Effector memory CD4-positive, alpha-beta T cell (primary cell): ENCODE results near the gene OTOGL.

Source experiments
- DNase-seq, 3 donors: peaks; one replicate each; pipeline ENCODE4 v3.0.0-alpha.2; 2020
- H3K27ac ChIP-seq: 2 replicates; pipeline ENCODE4 v1.7.0; 2013; ENCODE audit warnings: mild to moderate bottlenecking, low read length, moderate library complexity; ENCODE audit not compliant: insufficient read depth, poor library complexity, severe bottlenecking
- H3K27me3 ChIP-seq: replicated peaks from 2 replicates; pipeline ENCODE4 v1.7.0; 2013; ENCODE audit warnings: mild to moderate bottlenecking, low read length; ENCODE audit not compliant: insufficient read depth, control insufficient read depth, poor library complexity, severe bottlenecking
- H3K36me3 ChIP-seq: 2 replicates; pipeline ENCODE4 v1.7.0; 2013; ENCODE audit warnings: mild to moderate bottlenecking, low read length, moderate library complexity; ENCODE audit not compliant: control insufficient read depth, insufficient read depth
- H3K4me1 ChIP-seq: 2 replicates; pipeline ENCODE4 v1.7.0; 2013; ENCODE audit warnings: low read length, mild to moderate bottlenecking; ENCODE audit not compliant: control insufficient read depth, insufficient read depth, poor library complexity, severe bottlenecking
- H3K4me3 ChIP-seq: 2 replicates; pipeline ENCODE4 v1.7.0; 2013; ENCODE audit warnings: low read length, low read depth, mild to moderate bottlenecking; ENCODE audit not compliant: insufficient read depth, poor library complexity, severe bottlenecking
- H3K9me3 ChIP-seq: 2 replicates; pipeline ENCODE4 v1.7.0; 2013; ENCODE audit warnings: mild to moderate bottlenecking, low read length, moderate library complexity; ENCODE audit not compliant: control insufficient read depth

The OTOGL gene

DNA sequence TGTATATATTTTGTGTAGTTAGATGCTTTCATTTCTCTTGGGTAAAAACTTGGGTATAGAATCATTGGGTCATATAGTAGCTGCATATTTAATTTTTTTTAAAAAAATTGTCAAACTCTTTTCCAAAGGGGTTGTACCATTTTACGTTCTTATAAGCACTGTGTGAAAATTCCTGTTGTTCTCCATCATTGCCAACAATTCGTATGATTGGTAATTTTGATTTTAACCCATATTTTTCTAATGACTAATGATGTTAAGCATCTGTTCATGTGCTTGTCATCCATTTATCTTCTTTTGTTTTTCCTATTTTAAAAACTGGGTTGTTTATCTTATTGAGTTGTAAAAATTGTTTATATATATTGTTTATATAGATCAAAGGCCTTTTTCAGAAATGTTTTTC is 77.4 kb downstream of the OTOGL start:
- H3K9me3 ChIP-seq, result no peaks in the 10 kb centered on the region
- no peaks in the 10 kb centered on the region for H3K27me3 ChIP-seq
- no peak overlapping the region for H3K27ac ChIP-seq
- H3K36me3 ChIP-seq, result no peaks in the 10 kb centered on the region
- H3K4me3 ChIP-seq, result no peak overlapping the region
- DNase-seq, result no peak
- H3K4me1 ChIP-seq, result no peaks in the 10 kb centered on the region

DNA sequence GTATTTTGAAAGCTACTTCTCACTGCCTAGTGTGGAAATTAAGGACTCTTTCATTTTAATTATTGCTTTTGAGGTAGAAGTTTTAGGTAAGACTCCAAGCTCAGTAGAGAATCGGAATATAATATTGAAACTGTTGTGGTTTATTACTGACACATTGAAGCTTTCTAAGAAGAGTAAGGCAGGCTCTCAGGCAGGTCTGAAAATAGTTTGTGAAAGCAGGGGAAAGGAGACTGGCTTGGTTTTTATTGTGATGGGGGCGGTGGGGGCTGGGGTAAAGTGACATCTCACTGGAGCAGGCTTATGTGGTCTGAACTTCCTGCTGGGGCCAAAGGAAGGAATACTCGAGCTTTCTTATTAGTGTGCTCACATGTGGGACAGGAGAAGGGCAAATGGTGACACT is 79.5 kb downstream of the OTOGL start:
- Histone ChIP-seq H3K27ac (no peak overlapping the region), H3K27me3 (no peaks in the 10 kb centered on the region), H3K4me1 (no peaks in the 10 kb centered on the region), H3K4me3 (no peak overlapping the region), H3K36me3 (no peaks in the 10 kb centered on the region), H3K9me3 (no peaks in the 10 kb centered on the region)
- no peak for DNase-seq

DNA sequence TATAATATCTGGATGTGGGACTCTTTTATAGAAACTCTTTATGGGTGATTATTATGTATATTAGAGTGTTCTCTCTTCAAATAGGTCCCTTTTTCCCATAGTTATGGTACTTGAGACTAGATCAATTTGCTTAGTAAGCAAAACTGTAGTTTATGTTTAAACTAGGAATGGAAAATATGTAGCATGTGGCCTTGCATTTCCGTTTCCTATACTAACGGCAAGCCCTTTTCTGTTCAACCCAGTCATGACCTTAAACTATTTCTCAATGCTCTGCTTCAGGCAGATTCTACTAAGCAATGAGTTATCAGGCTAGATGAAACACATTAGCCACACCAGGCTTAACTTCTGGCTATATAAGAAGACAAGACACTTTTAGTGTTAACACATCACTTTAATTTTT is 84.6 kb downstream of the OTOGL start:
- no peak overlapping the region for H3K27ac ChIP-seq
- H3K9me3 ChIP-seq, result no peaks in the 10 kb centered on the region
- H3K4me3 ChIP-seq, result no peak overlapping the region
- no peaks in the 10 kb centered on the region for H3K27me3 ChIP-seq
- no peak for DNase-seq
- H3K4me1 ChIP-seq, result no peaks in the 10 kb centered on the region
- no peaks in the 10 kb centered on the region for H3K36me3 ChIP-seq

DNA sequence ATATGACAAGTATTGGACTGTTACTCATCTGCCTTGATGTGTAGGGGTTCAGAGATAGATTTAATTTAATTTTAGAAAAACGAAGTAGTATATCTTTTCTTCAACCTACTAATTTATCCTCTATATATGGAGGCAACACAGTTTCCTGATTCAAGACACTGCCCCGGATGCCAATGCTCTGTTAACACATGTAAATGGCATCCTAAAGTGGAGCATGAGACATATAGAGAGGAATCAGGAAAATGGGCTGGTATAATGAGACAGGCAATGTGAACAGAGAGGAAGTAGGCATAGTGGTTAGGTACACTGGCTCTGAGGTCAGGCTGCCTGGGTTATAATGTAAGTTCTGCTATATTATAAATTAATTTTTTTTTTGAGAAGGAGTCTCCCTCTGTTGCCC is 85.6 kb downstream of the OTOGL start:
- H3K36me3 ChIP-seq, result no peaks in the 10 kb centered on the region
- no peak overlapping the region for H3K4me3 ChIP-seq
- no peak for DNase-seq
- H3K27me3 ChIP-seq, result no peaks in the 10 kb centered on the region
- H3K9me3 ChIP-seq, result no peaks in the 10 kb centered on the region
- no peaks in the 10 kb centered on the region for H3K4me1 ChIP-seq
- H3K27ac ChIP-seq, result no peak overlapping the region

DNA sequence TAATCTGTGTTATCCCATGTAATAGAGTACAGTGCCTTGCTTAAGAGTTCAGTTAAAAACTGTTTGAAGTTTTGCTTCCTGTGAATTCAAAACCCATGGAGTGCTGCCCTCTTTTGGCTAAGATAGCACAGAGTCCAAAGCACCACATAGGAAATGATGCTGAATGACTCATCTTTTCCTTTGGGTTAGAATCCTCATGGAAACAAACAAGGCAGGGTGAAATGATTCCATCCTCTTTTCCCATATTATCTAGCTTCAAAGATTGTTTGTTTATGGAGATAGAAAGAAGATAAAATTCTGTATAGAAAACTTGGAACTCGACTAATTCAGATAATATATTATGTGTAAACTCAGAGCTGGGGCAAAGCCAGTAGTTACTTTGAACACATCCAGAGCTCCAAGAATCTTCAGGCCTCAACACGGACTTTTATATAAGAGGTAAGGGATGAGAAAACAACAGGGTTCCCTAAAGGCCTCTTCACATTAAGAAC is 87.4 kb downstream of the OTOGL start:
- Histone ChIP-seq H3K27ac (no peak overlapping the region), H3K4me3 (no peak overlapping the region)
- no peak for DNase-seq

DNA sequence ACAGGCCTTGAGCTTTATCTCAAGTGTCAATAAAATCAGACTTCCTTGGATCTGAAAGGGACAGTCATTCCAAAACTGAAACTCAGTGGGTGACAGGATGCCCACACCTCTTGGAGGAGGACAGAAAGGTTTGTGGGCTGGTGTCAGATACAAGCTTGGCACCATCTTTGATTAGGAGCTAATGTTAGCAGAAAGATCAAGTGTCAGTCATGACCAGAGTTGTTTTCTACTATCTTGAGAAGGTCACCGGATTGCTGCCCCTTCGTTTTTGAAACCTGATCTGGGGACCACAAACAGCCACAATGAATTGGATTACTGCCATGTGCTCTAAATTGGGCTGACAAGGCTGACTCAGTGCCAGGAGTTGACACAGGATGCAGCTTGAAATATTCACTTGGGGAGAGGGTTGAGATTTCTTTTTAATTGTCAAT is 88.3 kb downstream of the OTOGL start:
- no peak for DNase-seq
- H3K4me1 ChIP-seq, result no peaks in the 10 kb centered on the region
- no peak overlapping the region for H3K4me3 ChIP-seq
- H3K27me3 ChIP-seq, result no peaks in the 10 kb centered on the region
- no peak overlapping the region for H3K27ac ChIP-seq
- no peaks in the 10 kb centered on the region for H3K9me3 ChIP-seq
- no peaks in the 10 kb centered on the region for H3K36me3 ChIP-seq

More for the DNA sequence above, 87.4 kb downstream of the OTOGL start:
- H3K9me3 ChIP-seq, result no peaks in the 10 kb centered on the region
- H3K36me3 ChIP-seq, result no peaks in the 10 kb centered on the region
- H3K27me3 ChIP-seq, result no peaks in the 10 kb centered on the region
- no peaks in the 10 kb centered on the region for H3K4me1 ChIP-seq

DNA sequence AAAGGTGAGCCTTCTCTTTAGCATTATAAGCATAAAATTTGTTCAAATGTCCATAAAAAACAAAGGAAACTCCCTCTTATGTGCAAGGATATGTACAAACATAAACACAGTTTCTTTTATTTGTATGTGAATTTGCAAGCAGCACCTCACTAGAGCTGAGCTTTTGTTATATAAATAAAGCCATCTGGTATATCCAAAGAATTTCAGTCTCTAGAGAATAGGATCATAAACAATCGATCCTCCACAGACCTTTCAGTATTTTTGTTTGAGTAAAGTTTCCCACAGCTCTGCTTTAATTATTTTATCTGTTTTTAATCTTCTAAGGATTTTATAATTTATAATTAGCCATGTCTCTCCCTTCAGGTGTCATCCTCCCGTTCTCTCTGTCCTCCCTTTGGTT is 89.2 kb downstream of the OTOGL start:
- Histone ChIP-seq H3K27me3 (no peaks in the 10 kb centered on the region), H3K4me1 (no peaks in the 10 kb centered on the region), H3K9me3 (no peaks in the 10 kb centered on the region), H3K4me3 (no peak overlapping the region), H3K36me3 (no peaks in the 10 kb centered on the region), H3K27ac (no peak overlapping the region)
- DNase-seq, result no peak

DNA sequence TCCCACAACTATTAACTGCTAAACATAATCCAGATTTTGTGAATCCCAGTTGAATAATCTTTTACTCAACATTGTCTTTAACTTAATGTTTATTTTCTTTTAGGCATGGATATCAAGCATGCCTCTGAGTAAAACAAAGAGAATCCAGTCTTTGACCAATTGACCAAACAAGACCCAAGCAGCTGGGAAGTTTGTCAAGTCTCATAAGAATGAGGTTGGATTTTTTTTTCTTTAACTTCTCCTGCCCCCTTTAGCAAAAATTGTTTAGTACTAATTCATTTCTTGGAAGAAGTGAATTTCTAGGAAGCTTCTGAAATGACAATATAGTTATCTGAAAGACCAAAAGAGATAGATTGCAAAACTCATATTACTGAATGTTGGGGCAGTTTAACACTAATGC is 89.9 kb downstream of the OTOGL start:
- no peaks in the 10 kb centered on the region for H3K27me3 ChIP-seq
- no peak overlapping the region for H3K27ac ChIP-seq
- no peaks in the 10 kb centered on the region for H3K36me3 ChIP-seq
- DNase-seq, result no peak
- no peak overlapping the region for H3K4me3 ChIP-seq
- H3K4me1 ChIP-seq, result no peaks in the 10 kb centered on the region
- H3K9me3 ChIP-seq, result no peaks in the 10 kb centered on the region

DNA sequence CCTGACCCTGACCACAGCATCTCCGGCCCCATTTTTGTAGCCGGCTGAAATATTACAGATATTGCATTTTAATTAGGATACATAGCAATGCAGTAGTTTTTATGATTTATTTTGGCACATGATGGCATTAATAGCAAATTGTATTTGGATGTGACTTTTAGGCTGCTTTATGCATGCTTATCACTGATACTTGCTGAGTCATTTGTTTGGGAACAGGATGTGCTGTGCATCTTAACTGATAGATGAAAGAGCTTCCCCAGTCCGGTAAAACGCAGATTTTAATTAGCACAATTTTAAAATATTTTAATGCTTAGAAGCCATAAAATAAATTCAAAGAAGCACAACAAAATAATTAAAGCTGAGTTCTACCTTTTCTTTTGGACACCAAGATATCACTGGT is 90.7 kb downstream of the OTOGL start:
- Histone ChIP-seq H3K27me3 (no peaks in the 10 kb centered on the region), H3K4me3 (no peak overlapping the region), H3K27ac (no peak overlapping the region), H3K9me3 (no peaks in the 10 kb centered on the region), H3K4me1 (no peaks in the 10 kb centered on the region), H3K36me3 (no peaks in the 10 kb centered on the region)
- no peak for DNase-seq

DNA sequence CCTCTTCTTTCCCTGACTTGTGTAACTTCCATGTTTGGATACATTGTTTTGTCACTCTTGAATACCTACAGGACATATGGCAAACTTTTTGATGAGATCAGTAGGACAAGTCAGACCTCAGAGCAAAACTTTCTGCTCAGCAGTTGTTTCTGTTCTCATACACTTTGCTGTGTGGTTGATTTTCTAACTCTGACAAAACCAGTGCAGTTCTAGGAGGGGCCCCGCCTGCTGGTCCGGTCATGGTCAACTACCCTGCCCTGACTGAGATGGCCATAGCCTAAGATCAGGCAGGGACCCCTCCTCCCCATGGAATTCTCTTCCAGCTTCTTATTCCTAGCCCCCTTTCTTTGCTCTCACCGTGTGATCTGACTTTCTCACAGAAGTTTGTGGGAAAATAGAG is 92.8 kb downstream of the OTOGL start:
- Histone ChIP-seq H3K4me3 (no peak overlapping the region), H3K4me1 (no peaks in the 10 kb centered on the region), H3K27ac (no peak overlapping the region), H3K27me3 (no peaks in the 10 kb centered on the region), H3K36me3 (no peaks in the 10 kb centered on the region), H3K9me3 (no peaks in the 10 kb centered on the region)
- no peak for DNase-seq

DNA sequence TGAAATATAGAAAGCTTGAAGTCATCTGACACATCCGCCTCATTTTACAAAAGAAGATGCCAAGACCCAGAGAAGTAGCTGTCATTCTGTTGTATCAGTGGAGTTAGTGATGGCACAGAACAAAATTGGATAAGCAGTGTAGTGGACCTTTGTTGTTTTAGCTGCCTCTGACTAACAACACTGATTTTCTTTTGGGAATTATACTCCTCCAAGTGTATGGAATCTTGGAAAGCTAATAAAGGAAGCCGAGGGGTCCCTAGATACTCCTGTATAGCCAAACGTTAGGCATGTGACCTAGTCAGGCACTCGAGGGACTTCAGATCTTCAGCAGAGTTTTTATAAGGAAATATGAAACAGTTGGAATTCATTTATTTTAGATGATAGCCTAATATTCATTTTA is 94.5 kb downstream of the OTOGL start:
- no peak overlapping the region for H3K4me3 ChIP-seq
- no peak overlapping the region for H3K27ac ChIP-seq
- no peaks in the 10 kb centered on the region for H3K4me1 ChIP-seq
- DNase-seq, result no peak
- H3K9me3 ChIP-seq, result no peaks in the 10 kb centered on the region
- H3K36me3 ChIP-seq, result no peaks in the 10 kb centered on the region
- H3K27me3 ChIP-seq, result no peaks in the 10 kb centered on the region
